Thyroid gland (tissue), 4 donors: ENCODE results near the gene SKOR2.

ENCODE experiments used
- CTCF ChIP-seq, 6 experiments: fragments of 200-600 bp in 3 of 6; fragments of 450-650 bp in 3 of 6; sonication (generic) in 3 of 6; IDR thresholded peaks; one replicate each; pipeline ENCODE4 v1.5.1; 2016 to 2019; ENCODE audit warnings: antibody characterized with exemption in 6 of 6, mild to moderate bottlenecking in 2 of 6, inconsistent platforms in 1 of 6, moderate library complexity in 1 of 6
- POLR2A ChIP-seq, 2 donors: fragments of 450-650 bp; IDR thresholded peaks; one replicate each; pipeline ENCODE4 v1.6.1; 2017; ENCODE audit warnings: antibody characterized with exemption in 2 of 2, mild to moderate bottlenecking in 2 of 2, moderate library complexity in 1 of 2

GRCh38 chr18:47262301-47263149, 11.1 kb upstream of the SKOR2 start:
- TF ChIP-seq POLR2A (IDR thresholded peaks at IDR 0.05): no peak
- no peak for TF ChIP-seq CTCF (IDR thresholded peaks at IDR 0.05)
